Inferior parietal cortex (tissue), 1 donor: ENCODE results near the gene ACOT13.
"Not testable (repeated sequence)": the region's sequence is repeated elsewhere in the genome, so short reads cannot be mapped to it uniquely, and the experiment has no call there.

Experiments used
- DNase-seq: peaks from one replicate; pipeline ENCODE4 v3.0.0-alpha.2; 2016; ENCODE audit errors: extremely low spot score

ACOT13 gene

GRCh38 chr6:24666641-24667377 is at the start of gene ACOT13, which contains the start of gene TDP2:
Gene ACOT13 (plus strand): TSS chr6:24667077. CDS start chr6:24667264, 187 bp downstream.
Gene TDP2 (minus strand): TSS chr6:24666899. CDS start chr6:24666862, 37 bp downstream.
- DNase-seq, result peak; percentile 97

GRCh38 chr6:24619661-24620060 is 47.2 kb upstream of the ACOT13 start:
- DNase-seq, result no peak

DNA sequence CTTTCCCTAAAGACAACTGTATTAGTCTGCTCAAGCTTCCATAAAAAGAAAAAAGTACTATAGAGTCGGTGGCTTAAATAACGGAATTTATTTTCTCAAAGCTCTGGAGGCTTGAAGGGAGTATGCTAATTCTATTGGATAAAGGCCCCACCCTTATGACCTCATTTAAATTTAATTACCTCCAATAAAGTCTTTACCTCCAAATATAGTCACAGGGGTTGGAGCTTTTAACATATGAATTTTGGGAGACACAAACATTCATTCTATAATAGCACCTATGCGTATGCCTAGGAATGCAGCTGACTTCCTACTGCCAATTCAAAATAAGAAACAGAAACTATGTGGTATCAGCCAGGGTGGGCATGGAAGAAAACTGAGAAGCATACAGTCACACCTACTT is 46.2 kb upstream of the ACOT13 start:
- DNase-seq, result no peak

DNA sequence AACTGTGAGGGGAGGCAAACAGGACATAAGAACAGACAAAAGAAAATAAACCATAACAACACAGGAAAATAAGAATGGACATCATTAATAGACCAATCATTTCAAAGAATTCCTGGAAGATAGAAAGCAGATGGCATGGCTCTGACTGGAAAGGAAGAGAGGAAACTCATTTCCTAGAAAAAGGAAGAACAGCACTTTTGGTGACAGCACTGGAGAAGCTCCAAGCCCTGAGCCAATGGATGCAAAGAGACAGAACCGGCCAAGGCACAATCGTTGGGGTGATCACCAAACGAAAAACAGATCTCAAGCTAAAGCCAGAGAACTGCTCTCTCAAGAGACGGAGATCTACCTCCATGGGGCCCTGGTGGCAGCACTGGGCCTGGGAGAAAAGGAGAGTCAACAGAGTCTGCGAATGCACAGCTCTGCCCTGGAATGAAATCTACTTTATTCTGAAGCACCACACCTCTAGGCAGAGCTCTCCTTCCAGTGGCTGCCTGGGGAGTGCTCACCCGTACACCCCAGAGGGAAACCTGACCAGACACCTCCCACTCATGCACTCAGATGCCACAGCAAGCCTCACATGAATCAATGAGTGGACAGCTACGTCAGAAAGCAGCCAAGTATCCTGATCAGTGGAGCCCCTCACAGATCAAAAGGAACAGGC is 45.1 kb upstream of the ACOT13 start:
- no peak for DNase-seq

- DNase-seq, result no peak
Measured at GRCh38 chr6:24630856-24631505, 35.9 kb upstream of the ACOT13 start.

- no peak for DNase-seq
Measured at GRCh38 chr6:24631671-24632070, 35.2 kb upstream of the ACOT13 start.

GRCh38 chr6:24632573-24632972 is 34.3 kb upstream of the ACOT13 start:
- no peak for DNase-seq

GRCh38 chr6:24636681-24637080 is 30.2 kb upstream of the ACOT13 start:
- DNase-seq, result no peak

DNA sequence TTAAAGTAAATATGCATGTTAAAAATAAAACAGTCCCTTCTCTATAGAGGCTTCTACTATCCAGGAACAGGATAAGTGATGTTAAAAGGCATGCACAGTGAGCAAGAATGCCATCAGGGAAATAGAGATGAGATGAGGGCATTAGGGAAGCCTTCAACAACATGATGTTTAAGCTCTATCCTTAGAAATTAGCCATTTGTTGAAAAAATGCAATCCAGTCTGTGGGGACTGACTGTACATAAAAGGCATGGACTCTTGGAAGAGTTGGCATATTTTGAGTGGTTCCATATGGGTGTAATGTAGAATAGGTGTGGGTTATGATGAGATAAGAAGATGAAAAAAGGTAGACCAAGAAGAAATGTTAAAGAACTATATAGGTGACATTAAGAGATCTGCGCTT is 26.7 kb upstream of the ACOT13 start:
- DNase-seq, result no peak

DNA sequence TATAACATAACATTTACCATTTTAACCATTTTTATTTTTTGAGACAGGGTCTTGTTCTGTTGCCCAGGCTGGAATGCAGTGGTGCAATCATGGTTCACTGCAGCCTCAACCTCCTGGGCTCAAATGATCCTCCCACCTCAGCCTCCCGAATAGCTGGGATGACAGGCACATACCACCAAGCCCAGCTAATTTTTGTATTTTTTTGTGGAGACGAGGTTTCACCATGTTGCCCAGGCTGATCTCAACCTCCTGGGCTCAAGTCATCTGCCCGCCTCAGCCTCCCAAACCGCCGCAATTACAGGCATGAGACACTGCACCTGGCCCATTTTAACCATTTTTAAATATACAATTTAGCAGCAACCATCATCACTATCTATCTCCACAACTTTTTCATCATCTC is 26.2 kb upstream of the ACOT13 start:
- not testable (repeated sequence) for DNase-seq

GRCh38 chr6:24642061-24642460 is 24.8 kb upstream of the ACOT13 start:
- DNase-seq, result no peak

DNA sequence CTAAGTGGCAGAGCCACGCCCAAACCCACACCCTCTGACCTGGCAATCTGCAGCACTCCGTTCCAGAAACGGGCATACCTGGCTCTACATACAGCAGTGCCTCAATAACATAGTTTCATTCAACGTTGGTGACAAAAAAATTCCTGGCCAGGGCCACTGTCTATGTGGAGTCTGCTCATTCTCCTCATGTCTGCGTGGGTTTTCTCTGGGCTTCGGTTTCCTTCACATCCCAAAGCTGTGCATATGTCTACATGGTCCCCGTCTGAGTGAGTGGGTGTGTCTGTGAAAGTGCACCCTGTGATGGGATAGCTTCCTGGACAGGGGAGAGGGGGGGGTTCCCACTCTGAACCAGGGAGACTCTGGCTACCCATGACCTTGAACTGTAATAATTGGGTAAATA is 23.0 kb upstream of the ACOT13 start:
- DNase-seq, result no peak

GRCh38 chr6:24644377-24644776 is 22.5 kb upstream of the ACOT13 start:
- DNase-seq, result no peak

- DNase-seq, result no peak
Measured at GRCh38 chr6:24646771-24647170, 20.1 kb upstream of the ACOT13 start.

DNA sequence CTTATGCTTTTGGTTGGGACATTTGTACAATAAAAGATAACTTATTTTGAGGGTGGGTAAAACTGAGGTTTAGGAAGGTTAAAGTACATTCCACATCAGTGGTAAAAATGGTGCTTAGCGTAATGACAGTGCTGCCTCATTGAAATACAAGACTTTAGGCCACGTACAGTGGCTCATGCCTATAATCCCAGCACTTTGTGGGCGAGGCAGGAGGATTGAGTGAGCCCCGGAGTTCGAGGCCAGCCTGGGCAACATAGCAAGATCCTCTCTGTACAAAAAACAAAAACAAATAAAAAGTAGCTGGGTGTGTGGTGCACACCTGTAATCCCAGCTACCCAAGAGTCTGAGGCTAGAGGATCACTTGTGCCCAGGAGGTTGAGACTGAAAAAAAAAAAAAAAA is 18.6 kb upstream of the ACOT13 start:
- DNase-seq, result no peak

DNA sequence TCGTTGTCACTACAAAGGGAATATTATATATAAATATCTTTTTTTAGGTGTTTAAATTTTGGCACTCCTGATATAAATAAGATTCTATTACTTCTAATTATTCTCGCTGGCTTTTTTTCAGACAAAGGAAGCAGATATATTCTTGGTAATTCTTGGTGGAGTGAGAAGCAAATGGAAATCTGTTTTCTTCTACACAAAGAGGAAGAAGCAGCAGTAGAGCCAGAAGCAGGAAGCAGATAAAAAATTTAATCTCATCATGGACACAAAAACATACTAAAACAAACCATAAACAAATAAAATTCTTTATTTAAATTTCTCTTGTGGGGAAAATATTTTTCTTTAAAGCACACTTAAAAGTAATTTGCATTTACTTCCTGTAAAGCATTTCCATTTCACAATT is 17.2 kb upstream of the ACOT13 start:
- no peak for DNase-seq

DNA sequence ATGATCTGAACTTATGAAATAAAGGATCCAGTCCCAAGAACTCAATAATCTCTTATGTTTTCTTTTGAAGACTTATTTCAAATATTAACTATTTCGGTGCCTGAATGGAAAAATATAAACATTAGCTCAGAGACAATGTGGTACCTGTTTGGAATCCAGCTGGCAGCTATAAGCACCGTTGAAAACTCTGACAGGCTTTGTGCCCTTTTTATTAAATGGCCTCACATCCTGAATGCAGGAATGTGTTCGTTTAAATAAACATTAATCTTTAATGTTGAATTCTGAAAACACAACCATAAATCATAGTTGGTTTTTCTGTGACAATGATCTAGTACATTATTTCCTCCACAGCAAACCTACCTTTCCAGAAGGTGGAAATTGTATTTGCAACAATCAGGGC is 16.5 kb upstream of the ACOT13 start:
- no peak for DNase-seq

DNA sequence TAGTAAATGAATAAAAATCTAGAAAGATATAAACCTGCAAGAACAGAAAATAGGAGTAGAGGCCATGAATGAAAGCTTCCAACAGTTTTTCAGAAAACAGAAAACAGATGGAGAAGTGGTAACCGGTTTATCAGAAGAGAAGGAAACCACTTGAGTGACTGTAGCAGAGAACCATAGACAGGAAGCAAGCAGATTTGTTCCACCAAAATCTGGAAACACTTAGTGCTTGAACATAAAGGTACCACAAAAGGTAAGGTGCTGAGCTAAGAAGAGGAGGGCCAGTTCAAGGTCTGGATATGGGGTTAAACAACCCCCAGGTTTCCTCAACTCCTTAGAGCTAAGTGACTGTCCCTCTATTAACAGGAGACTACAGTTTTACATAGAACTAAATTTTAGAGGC is 11.7 kb upstream of the ACOT13 start:
- no peak for DNase-seq

DNA sequence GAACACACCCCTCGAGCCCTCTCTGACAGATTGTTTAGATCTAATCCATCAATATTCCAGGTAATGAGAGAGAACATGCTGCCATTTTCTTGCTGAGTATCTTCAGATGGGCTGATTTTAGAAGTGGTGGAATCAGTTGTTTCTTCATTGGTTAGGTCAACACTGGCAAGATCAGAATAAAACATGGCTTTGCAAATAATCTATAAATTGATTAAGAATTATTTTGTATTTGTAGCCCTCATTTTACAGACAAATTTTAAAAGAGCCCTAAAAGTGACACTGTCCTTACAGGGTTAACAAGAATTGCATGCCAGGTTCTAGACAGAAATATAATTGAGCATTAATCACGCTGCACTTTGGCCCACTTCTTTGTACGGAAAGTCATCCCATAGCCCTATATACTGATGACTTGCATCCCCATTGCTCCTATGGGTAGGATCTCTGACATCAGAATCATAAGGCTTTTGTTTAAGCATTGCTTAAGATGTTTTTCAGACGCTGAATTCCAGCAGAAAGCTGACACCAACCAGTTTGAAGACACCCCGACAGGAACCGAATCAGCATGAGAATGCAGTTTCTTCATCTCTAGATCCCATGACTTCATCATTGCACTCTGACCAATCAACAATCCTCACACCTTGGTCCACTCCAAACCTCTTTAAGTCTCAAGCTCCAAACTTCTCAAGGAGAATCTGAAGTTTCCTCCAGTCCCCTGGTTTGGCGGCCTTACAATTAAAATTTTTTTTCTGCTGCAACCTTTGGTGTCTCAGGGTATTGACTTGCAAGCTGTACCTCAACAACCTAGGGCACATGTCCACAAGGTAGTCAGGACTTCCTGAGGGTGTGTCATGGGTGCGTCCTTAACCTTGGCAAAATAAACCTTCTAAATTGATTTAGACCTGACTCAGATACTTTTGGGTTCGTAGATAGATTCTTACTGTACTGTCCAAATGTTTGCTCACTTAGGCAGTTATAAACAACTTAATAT is 8.0 kb upstream of the ACOT13 start:
- DNase-seq, result no peak

DNA sequence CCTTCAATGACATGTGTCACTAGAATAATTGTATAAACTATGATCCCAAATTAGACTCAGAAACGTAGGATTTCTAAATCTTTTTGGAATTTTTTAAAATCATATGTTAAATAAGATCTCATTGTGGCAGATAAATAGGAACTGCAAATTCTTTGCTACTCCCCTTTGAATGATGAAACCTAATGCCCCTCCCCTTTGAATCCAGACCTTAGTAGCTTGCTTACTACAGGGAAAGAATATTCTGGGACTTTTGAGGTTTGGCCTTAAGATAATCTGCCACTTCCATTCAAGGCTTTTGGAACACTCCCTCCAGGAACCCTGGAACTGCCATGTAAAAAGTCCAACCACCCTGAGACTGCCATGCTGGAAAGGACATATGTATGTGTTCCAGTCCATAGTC is 7.3 kb upstream of the ACOT13 start:
- DNase-seq, result no peak

DNA sequence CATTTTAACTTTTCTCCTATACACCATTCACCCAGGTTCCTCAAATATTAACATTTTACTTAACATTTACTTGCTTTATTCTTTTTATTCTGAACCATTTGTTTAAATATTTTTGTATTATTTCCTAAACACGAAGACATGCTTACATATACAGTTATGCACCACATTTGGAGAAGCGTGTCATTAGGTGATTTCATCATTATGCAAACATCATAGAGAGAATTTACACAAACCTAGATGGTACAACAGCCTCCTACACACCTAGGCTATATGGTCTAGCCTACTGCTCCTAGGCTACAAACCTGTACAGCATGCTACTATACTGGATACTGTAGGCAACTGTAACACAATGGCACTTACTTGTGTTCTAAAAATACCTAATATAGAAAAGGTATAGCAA is 6.8 kb upstream of the ACOT13 start:
- no peak for DNase-seq

GRCh38 chr6:24661759-24662158 is 5.1 kb upstream of the ACOT13 start:
- not testable (repeated sequence) for DNase-seq
